ENCODE results near the gene GATB.

DNA sequence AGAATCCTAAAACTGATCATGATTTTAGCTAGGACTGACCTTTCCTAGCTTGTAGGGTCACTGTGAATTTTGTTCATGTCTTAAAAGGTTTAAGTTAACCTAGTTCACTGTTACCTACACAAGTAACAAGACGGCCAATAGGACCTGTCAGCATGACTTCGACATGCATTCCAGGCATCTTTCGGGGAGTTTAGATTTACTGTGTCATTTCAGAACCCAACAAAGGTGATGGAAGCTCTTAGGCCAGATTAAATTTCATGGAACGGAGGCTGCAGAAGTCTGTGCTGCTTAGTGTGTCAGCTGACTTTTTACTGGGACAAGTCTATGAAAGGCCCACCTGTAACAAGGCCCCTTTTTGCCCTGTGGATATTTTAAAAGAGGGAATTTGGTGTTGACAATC, 93.1 kb downstream of the GATB start:
- TF ChIP-seq RARB (CRISPR knock-in tag; IDR thresholded peaks at IDR 0.05) (no peak), ZNF70 (CRISPR knock-in tag; IDR thresholded peaks at IDR 0.05) (no peak), ARNTL (CRISPR knock-in tag; IDR thresholded peaks at IDR 0.05; ENCODE audit: borderline replicate concordance, low read depth) (no peak), TCF4 (CRISPR knock-in tag; IDR thresholded peaks at IDR 0.05; ENCODE audit: borderline replicate concordance) (no peak)
- TF ChIP-seq, protein P1, sequence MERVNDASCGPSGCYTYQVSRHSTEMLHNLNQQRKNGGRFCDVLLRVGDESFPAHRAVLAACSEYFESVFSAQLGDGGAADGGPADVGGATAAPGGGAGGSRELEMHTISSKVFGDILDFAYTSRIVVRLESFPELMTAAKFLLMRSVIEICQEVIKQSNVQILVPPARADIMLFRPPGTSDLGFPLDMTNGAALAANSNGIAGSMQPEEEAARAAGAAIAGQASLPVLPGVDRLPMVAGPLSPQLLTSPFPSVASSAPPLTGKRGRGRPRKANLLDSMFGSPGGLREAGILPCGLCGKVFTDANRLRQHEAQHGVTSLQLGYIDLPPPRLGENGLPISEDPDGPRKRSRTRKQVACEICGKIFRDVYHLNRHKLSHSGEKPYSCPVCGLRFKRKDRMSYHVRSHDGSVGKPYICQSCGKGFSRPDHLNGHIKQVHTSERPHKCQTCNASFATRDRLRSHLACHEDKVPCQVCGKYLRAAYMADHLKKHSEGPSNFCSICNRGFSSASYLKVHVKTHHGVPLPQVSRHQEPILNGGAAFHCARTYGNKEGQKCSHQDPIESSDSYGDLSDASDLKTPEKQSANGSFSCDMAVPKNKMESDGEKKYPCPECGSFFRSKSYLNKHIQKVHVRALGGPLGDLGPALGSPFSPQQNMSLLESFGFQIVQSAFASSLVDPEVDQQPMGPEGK (CRISPR knock-in tag; IDR thresholded peaks at IDR 0.05; ENCODE audit: borderline replicate concordance) = no peak
- TF ChIP-seq, protein P2, sequence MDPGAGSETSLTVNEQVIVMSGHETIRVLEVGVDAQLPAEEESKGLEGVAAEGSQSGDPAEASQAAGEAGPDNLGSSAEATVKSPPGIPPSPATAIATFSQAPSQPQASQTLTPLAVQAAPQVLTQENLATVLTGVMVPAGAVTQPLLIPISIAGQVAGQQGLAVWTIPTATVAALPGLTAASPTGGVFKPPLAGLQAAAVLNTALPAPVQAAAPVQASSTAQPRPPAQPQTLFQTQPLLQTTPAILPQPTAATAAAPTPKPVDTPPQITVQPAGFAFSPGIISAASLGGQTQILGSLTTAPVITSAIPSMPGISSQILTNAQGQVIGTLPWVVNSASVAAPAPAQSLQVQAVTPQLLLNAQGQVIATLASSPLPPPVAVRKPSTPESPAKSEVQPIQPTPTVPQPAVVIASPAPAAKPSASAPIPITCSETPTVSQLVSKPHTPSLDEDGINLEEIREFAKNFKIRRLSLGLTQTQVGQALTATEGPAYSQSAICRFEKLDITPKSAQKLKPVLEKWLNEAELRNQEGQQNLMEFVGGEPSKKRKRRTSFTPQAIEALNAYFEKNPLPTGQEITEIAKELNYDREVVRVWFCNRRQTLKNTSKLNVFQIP (CRISPR knock-in tag; IDR thresholded peaks at IDR 0.05; ENCODE audit: borderline replicate concordance, low read depth) = no peak
